Liver (tissue), 3 donors: ENCODE measurements around the gene RAB17.
"Not testable (repeated sequence)": the region's sequence is repeated elsewhere in the genome, so short reads cannot be mapped to it uniquely, and the experiment has no call there.

ENCODE experiments used
- TAF1 ChIP-seq: conservative IDR thresholded peaks from 2 replicates; pipeline ENCODE4 v1.6.1; 2016; ENCODE audit warnings: antibody characterized with exemption, mild to moderate bottlenecking
- TF ChIP-seq, protein P1 (sequence below): fragments of 150-350 bp; IDR thresholded peaks from 2 replicates; pipeline ENCODE4 v1.5.1; 2017; ENCODE audit warnings: improper control_type of control experiment, low read depth, low read length; ENCODE audit not compliant: missing input control
- TF ChIP-seq, protein P2 (sequence below): IDR thresholded peaks from 2 replicates; pipeline ENCODE4 v1.6.1; 2016; ENCODE audit warnings: antibody characterized with exemption
- donor health status: healthy.
- donor health status: healthy.

DNA sequence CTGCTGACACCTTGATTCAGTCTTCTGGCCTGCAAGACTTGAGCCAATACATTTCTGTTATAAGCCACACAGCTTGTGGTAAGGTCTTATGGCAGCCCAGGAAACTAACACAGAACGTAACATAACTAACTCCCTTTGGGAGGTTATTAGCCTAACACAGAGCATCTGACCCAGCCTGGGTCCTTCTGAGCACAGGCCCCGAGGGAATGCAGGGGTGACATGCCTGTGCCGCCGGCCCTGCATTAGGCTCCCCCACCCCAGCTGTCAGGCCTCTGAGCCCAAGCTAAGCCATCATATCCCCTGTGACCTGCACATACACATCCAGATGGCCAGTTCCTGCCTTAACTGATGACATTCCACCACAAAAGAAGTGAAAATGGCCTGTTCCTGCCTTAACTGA lies 16.0 kb upstream of the RAB17 start:
- TF ChIP-seq, protein P1, sequence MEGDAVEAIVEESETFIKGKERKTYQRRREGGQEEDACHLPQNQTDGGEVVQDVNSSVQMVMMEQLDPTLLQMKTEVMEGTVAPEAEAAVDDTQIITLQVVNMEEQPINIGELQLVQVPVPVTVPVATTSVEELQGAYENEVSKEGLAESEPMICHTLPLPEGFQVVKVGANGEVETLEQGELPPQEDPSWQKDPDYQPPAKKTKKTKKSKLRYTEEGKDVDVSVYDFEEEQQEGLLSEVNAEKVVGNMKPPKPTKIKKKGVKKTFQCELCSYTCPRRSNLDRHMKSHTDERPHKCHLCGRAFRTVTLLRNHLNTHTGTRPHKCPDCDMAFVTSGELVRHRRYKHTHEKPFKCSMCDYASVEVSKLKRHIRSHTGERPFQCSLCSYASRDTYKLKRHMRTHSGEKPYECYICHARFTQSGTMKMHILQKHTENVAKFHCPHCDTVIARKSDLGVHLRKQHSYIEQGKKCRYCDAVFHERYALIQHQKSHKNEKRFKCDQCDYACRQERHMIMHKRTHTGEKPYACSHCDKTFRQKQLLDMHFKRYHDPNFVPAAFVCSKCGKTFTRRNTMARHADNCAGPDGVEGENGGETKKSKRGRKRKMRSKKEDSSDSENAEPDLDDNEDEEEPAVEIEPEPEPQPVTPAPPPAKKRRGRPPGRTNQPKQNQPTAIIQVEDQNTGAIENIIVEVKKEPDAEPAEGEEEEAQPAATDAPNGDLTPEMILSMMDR: not testable (repeated sequence)
- TF ChIP-seq, protein P2, sequence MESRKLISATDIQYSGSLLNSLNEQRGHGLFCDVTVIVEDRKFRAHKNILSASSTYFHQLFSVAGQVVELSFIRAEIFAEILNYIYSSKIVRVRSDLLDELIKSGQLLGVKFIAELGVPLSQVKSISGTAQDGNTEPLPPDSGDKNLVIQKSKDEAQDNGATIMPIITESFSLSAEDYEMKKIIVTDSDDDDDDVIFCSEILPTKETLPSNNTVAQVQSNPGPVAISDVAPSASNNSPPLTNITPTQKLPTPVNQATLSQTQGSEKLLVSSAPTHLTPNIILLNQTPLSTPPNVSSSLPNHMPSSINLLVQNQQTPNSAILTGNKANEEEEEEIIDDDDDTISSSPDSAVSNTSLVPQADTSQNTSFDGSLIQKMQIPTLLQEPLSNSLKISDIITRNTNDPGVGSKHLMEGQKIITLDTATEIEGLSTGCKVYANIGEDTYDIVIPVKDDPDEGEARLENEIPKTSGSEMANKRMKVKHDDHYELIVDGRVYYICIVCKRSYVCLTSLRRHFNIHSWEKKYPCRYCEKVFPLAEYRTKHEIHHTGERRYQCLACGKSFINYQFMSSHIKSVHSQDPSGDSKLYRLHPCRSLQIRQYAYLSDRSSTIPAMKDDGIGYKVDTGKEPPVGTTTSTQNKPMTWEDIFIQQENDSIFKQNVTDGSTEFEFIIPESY: not testable (repeated sequence)
- not testable (repeated sequence) for TF ChIP-seq TAF1
